ENCODE results near the gene NPAS3. TPM values are rescaled to one million over a fixed set of nuclear protein-coding genes. Genes with fewer than 3 reads are reported as not detected.

Gene NPAS3
- polyA plus RNA-seq, 2 of the 4 experiments (the other 2 are of a cell fraction) = not detected

DNA sequence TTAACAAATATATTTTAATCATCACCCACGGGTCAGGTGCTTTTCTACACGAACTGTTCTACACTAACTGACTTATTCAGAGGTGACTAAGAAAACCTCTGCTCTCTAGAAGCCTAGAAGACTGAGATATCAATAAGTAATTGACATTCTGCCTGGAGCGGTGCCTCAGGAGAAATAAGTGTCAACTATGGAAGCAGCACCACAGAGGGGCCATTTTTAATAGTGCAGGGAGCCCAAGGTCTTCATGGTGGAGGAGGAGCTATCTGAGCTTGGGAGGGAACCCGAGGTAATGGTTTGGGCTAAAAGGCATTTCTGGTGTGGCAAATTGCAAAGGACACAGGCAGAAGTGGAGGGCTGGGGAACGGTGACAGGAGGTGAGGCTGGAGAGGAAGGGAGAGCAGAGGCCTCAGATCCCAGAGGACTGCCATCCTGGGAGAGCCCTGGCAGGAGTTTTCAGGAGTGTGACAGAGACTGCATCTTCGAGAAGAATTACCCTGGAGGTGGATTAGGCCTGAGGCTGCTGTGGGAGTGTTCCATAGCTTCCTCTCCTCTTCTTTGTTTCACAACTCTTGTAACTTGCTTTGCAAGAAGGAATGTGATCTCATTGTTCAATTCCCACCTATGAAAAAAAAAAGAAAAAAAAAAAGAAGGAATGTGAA, 123.1 kb downstream of the NPAS3 start (continued):
- TF ChIP-seq CHD2 (IDR thresholded peaks at IDR 0.05; ENCODE audit: low read length, partially characterized antibody) (no peak), ESRRA (IDR thresholded peaks at IDR 0.05; ENCODE audit: borderline replicate concordance, low read length) (no peak), HDAC2 (IDR thresholded peaks at IDR 0.05) (no peak), JUN (IDR thresholded peaks at IDR 0.05) (no peak), MYC (IDR thresholded peaks at IDR 0.05; ENCODE audit: borderline replicate concordance, low read length) (no peak), EHF (CRISPR knock-in tag; IDR thresholded peaks at IDR 0.05) (no peak)

DNA sequence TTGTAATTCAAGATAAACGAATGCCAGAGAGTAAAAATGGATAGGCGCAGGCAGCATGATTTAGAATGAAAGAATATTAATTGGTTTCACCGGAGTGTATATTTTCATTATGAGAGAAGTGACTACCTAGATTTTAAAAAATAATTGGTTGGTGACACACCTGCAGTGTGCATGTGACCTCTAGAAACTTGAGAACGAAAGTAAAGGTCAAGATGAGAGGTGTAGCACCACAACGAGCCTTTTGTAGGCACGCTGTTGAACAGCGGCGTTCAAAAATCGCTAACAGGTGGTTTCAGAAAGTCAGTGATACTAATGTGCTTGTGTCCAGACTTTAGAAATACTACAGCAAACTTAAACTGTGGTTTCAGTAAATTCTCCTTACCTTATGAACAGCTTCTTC, 123.8 kb downstream of the NPAS3 start:
- CTCF ChIA-PET = no interaction called here
- POLR2A ChIA-PET = interaction anchor here (0.6 kb wide), 1 partner anchor 126 kb away, joined by 3 read pairs; no protein-coding TSS in a partner anchor

DNA sequence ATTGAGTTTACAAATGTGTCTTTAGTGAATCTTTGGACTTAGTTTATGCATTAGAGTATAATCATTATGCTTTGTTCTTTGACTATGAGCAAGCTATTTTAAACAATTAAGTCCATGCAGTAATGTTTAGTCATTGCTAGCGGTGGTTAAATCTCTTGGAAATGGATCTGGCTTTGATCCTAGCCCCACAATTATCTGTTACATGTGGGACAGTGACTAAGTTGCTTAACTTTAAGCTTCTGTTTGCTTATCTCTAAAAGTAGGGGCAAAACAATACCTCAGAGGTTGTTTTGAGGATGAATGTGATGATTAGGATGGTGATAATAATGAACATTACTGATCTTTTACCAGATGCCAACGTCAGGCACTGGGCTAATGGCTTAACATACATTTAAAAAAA, 124.2 kb downstream of the NPAS3 start:
- ChIA-PET CTCF (no interaction called here), POLR2A (interaction anchor here (0.6 kb wide), 1 partner anchor 126 kb away, joined by 3 read pairs; no protein-coding TSS in a partner anchor)
- no peak overlapping the region for H3K4me2 ChIP-seq

More for the DNA sequence above, 123.8 kb downstream of the NPAS3 start:
- Histone ChIP-seq H3K4me1 (no peaks in the 10 kb centered on the region), H3K9me3 (no peaks in the 10 kb centered on the region), H3K4me2 (no peak overlapping the region), H3K4me3 (no peak overlapping the region), H3K27ac (no peak overlapping the region)
- ATAC-seq (no peak), DNase-seq (ENCODE audit: low read depth in 1 of 2, low spot score in 1 of 2) (no peak), FAIRE-seq (no peak)
- TF ChIP-seq CHD2 (IDR thresholded peaks at IDR 0.05; ENCODE audit: low read length, partially characterized antibody) (no peak), HMGXB4 (CRISPR knock-in tag; IDR thresholded peaks at IDR 0.05; ENCODE audit: borderline replicate concordance) (no peak), ATOH8 (CRISPR knock-in tag; IDR thresholded peaks at IDR 0.05; ENCODE audit: low read depth) (no peak), SMC3 (IDR thresholded peaks at IDR 0.05) (no peak)
- TF ChIP-seq, protein P1, sequence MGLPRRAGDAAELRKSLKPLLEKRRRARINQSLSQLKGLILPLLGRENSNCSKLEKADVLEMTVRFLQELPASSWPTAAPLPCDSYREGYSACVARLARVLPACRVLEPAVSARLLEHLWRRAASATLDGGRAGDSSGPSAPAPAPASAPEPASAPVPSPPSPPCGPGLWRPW (IDR thresholded peaks at IDR 0.05) = no peak
- 38% methylated on average over 9 of the region's 9 CpGs for WGBS (ENCODE audit: missing lambda C conversion rate)

More for the DNA sequence above, 124.2 kb downstream of the NPAS3 start:
- no peak for FAIRE-seq
- DNase-seq (ENCODE audit: low read depth in 1 of 2, low spot score in 1 of 2) = no peak
- H3K4me1 ChIP-seq = no peaks in the 10 kb centered on the region
- H3K27ac ChIP-seq = no peak overlapping the region
- 3% methylated on average over 2 of the region's 2 CpGs for WGBS (ENCODE audit: missing lambda C conversion rate)
- H3K9me3 ChIP-seq = no peaks in the 10 kb centered on the region
- TF ChIP-seq ESRRA (IDR thresholded peaks at IDR 0.05; ENCODE audit: borderline replicate concordance, low read length) (no peak), TFCP2L1 (CRISPR knock-in tag; IDR thresholded peaks at IDR 0.05) (no peak), NFE2L2 (conservative IDR thresholded peaks at IDR 0.05; ENCODE audit: low read length) (no peak), PHF8 (IDR thresholded peaks at IDR 0.05; ENCODE audit: borderline replicate concordance, low read depth) (no peak), HOXB13 (CRISPR knock-in tag; IDR thresholded peaks at IDR 0.05; ENCODE audit: low read depth) (no peak), CHD2 (IDR thresholded peaks at IDR 0.05; ENCODE audit: low read length, partially characterized antibody) (no peak), KDM5A (IDR thresholded peaks at IDR 0.05) (no peak), ZSCAN20 (CRISPR knock-in tag; IDR thresholded peaks at IDR 0.05) (no peak), ZC3H11A (IDR thresholded peaks at IDR 0.05) (no peak)
- TF ChIP-seq, protein P2, sequence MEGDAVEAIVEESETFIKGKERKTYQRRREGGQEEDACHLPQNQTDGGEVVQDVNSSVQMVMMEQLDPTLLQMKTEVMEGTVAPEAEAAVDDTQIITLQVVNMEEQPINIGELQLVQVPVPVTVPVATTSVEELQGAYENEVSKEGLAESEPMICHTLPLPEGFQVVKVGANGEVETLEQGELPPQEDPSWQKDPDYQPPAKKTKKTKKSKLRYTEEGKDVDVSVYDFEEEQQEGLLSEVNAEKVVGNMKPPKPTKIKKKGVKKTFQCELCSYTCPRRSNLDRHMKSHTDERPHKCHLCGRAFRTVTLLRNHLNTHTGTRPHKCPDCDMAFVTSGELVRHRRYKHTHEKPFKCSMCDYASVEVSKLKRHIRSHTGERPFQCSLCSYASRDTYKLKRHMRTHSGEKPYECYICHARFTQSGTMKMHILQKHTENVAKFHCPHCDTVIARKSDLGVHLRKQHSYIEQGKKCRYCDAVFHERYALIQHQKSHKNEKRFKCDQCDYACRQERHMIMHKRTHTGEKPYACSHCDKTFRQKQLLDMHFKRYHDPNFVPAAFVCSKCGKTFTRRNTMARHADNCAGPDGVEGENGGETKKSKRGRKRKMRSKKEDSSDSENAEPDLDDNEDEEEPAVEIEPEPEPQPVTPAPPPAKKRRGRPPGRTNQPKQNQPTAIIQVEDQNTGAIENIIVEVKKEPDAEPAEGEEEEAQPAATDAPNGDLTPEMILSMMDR (IDR thresholded peaks at IDR 0.05) = no peak
- H3K4me3 ChIP-seq = no peak overlapping the region
- no peak for ATAC-seq

All from A549 (cell line).